ENCODE measurements around the gene DMP1. TPM values are rescaled to one million over a fixed set of nuclear protein-coding genes. Genes with fewer than 3 reads are reported as not detected.

DMP1 gene, protein sequence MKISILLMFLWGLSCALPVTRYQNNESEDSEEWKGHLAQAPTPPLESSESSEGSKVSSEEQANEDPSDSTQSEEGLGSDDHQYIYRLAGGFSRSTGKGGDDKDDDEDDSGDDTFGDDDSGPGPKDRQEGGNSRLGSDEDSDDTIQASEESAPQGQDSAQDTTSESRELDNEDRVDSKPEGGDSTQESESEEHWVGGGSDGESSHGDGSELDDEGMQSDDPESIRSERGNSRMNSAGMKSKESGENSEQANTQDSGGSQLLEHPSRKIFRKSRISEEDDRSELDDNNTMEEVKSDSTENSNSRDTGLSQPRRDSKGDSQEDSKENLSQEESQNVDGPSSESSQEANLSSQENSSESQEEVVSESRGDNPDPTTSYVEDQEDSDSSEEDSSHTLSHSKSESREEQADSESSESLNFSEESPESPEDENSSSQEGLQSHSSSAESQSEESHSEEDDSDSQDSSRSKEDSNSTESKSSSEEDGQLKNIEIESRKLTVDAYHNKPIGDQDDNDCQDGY
- not detected for total RNA-seq

DNA sequence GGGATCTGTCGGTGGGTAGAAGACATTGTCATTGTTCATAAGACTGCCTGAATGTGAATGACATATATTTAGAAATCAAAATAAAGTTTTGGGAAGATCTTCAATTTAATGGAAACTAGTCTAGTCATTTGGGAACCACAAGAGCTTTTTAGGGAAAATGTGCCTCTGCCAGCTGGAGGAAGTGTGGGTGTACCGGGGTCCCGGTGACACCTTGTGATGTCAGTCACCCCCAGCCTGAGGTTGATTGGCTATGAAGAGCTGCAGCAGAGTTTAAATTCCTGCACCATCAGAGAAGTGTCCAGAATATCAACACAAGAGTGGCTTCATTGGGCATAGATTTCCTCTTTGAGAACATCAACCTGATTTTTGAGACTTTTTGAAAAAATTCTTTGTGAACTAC, at the start of gene DMP1:
Gene DMP1 (plus strand): TSS at position 301 of the 400 bp plus-strand sequence. CDS start 6,213 bp downstream, outside the sequence.
- no peaks in the 10 kb centered on the region for H3K27me3 Mint-ChIP-seq
- no peak for DNase-seq
- H3K36me3 Mint-ChIP-seq: no peaks in the 10 kb centered on the region
- no peaks in the 10 kb centered on the region for H3K4me1 Mint-ChIP-seq
- H3K4me3 Mint-ChIP-seq: no peak within 1 kb of the TSS
- no peaks in the 10 kb centered on the region for H3K9me3 Mint-ChIP-seq
- H3K27ac Mint-ChIP-seq: no peak within 1 kb of the TSS

GRCh38 chr4:87601361-87601760, 48.7 kb upstream of the DMP1 start:
- H3K9me3 Mint-ChIP-seq: no peaks in the 10 kb centered on the region
- H3K36me3 Mint-ChIP-seq: no peaks in the 10 kb centered on the region
- peaks cover 28% of the 10 kb centered on the region for H3K27me3 Mint-ChIP-seq
- H3K4me1 Mint-ChIP-seq: no peaks in the 10 kb centered on the region
- DNase-seq: no peak
- no peak overlapping the region for H3K4me3 Mint-ChIP-seq
- H3K27ac Mint-ChIP-seq: no peak overlapping the region

DNA sequence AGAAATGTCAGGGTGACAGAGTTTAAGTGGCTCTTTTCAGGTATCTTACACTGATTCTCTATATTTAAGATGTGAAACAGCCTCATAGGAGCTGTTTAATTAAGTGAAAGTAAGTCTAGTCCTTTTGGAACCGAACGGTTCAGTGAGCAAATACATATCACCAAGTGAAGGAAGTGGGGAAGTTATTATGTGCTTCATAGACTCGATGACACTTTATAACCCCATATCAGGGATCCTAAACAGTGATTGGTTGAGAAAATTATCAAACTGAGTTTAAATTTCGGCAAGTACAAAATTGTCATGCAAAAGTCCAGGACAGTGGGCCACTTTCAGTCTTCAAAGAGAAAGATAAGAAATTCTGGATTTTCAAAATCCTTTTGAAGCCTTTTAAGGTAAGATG, 41.9 kb upstream of the DMP1 start, which contains the start of gene DSPP:
Gene DSPP (plus strand): TSS at position 301 of the 400 bp plus-strand sequence. CDS start 2,380 bp downstream, outside the sequence.
- H3K9me3 Mint-ChIP-seq: no peaks in the 10 kb centered on the region
- H3K36me3 Mint-ChIP-seq: no peaks in the 10 kb centered on the region
- H3K27me3 Mint-ChIP-seq: peaks cover 4% of the 10 kb centered on the region
- no peak within 1 kb of the TSS for H3K27ac Mint-ChIP-seq
- H3K4me1 Mint-ChIP-seq: no peaks in the 10 kb centered on the region
- no peak for DNase-seq
- no peak within 1 kb of the TSS for H3K4me3 Mint-ChIP-seq

- no peaks in the 10 kb centered on the region for H3K4me1 Mint-ChIP-seq
- no peaks in the 10 kb centered on the region for H3K9me3 Mint-ChIP-seq
- DNase-seq: no peak
- no peak overlapping the region for H3K27ac Mint-ChIP-seq
- H3K4me3 Mint-ChIP-seq: no peak overlapping the region
- no peaks in the 10 kb centered on the region for H3K36me3 Mint-ChIP-seq
- peaks cover 10% of the 10 kb centered on the region for H3K27me3 Mint-ChIP-seq
These were observed 35.7 kb upstream of the DMP1 start for GRCh38 chr4:87614292-87614890.

GRCh38 chr4:87616268-87616667, 33.8 kb upstream of the DMP1 start:
- no peak overlapping the region for H3K4me3 Mint-ChIP-seq
- H3K36me3 Mint-ChIP-seq: no peaks in the 10 kb centered on the region
- no peaks in the 10 kb centered on the region for H3K4me1 Mint-ChIP-seq
- H3K27ac Mint-ChIP-seq: no peak overlapping the region
- H3K27me3 Mint-ChIP-seq: peaks cover 10% of the 10 kb centered on the region
- no peaks in the 10 kb centered on the region for H3K9me3 Mint-ChIP-seq
- no peak for DNase-seq

DNA sequence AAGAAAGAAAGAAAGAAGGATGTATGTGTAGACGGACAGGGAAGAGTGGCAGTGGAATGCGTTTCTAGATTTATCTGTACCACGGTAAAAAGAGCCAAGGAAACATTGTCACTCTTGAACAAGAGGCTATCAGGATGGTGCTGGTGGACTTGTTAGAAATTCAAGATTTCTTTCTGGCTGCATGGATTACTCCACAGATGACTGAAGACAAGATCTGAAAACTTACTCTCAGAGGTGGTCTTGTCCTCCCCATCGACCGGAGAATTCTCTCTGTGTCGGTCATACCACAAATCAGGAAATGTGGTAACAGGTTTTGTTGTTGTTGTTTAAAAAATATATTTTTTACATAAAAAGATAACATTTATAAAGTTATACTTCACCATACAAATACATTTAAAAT, 30.0 kb upstream of the DMP1 start:
- Mint-ChIP-seq H3K4me1 (no peaks in the 10 kb centered on the region), H3K27me3 (peaks cover 10% of the 10 kb centered on the region), H3K27ac (no peak overlapping the region), H3K9me3 (no peaks in the 10 kb centered on the region), H3K36me3 (no peaks in the 10 kb centered on the region), H3K4me3 (no peak overlapping the region)
- no peak for DNase-seq

- H3K4me3 Mint-ChIP-seq: no peak overlapping the region
- H3K27ac Mint-ChIP-seq: no peak overlapping the region
- H3K4me1 Mint-ChIP-seq: no peaks in the 10 kb centered on the region
- peaks cover 10% of the 10 kb centered on the region for H3K27me3 Mint-ChIP-seq
- H3K36me3 Mint-ChIP-seq: no peaks in the 10 kb centered on the region
- no peak for DNase-seq
- H3K9me3 Mint-ChIP-seq: no peaks in the 10 kb centered on the region
These were observed 29.6 kb upstream of the DMP1 start for GRCh38 chr4:87620491-87620890.

- Mint-ChIP-seq H3K36me3 (no peaks in the 10 kb centered on the region), H3K9me3 (no peaks in the 10 kb centered on the region), H3K27ac (no peak overlapping the region), H3K4me3 (no peak overlapping the region), H3K27me3 (peaks cover 8% of the 10 kb centered on the region), H3K4me1 (no peaks in the 10 kb centered on the region)
- DNase-seq: no peak
These were observed 27.8 kb upstream of the DMP1 start for GRCh38 chr4:87622303-87622702.

DNA sequence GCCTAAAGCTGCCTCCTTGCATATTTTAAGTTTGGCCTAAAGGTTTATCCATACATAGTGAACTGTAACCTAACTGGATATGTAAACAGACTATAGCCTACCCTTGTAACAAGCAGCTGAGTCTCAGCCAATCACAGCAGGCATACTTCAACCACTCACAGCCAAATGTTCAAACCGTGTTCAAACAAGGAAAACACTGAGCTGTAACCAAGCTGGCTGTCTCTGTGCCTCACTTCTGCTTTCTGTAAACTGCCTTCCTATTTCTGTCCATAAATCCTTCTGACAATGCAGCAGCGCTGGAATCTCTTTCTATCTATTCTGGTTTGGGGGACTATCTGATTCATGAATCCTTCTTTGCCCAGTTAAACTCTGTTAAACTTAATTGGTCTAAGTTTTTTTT, 25.4 kb upstream of the DMP1 start:
- no peaks in the 10 kb centered on the region for H3K36me3 Mint-ChIP-seq

DNA sequence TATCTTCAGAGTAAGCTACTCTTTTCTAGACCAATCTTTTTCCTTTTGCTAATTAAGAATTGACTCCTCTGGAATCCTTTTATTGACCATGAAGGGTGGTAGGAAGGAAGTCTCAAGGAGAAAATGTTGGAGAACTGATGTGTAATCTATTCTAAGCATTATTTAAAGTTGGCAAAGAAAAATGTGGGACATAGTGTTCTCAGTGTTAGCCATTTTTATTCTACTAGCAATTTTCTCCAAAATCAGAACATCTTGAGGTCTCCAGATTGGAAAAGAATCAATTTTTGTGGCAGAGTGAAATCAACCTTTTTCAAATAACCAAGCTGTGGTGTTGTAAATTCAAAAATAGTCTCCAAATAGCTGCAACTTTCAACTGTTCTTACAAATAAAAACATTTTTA, 18.4 kb upstream of the DMP1 start:
- Mint-ChIP-seq H3K4me1 (no peaks in the 10 kb centered on the region), H3K27ac (no peak overlapping the region)

More for the DNA sequence above, 25.4 kb upstream of the DMP1 start:
- Mint-ChIP-seq H3K27ac (no peak overlapping the region), H3K4me1 (no peaks in the 10 kb centered on the region), H3K4me3 (no peak overlapping the region), H3K27me3 (no peaks in the 10 kb centered on the region), H3K9me3 (peaks cover 1% of the 10 kb centered on the region)
- no peak for DNase-seq

GRCh38 chr4:87632469-87632868, 17.6 kb upstream of the DMP1 start:
- Mint-ChIP-seq H3K4me1 (no peaks in the 10 kb centered on the region), H3K9me3 (peaks cover 1% of the 10 kb centered on the region), H3K27me3 (peaks cover 5% of the 10 kb centered on the region), H3K36me3 (no peaks in the 10 kb centered on the region), H3K4me3 (no peak overlapping the region), H3K27ac (no peak overlapping the region)
- DNase-seq: no peak

More for the DNA sequence above, 18.4 kb upstream of the DMP1 start:
- H3K27me3 Mint-ChIP-seq: peaks cover 5% of the 10 kb centered on the region
- no peaks in the 10 kb centered on the region for H3K36me3 Mint-ChIP-seq
- peaks cover 1% of the 10 kb centered on the region for H3K9me3 Mint-ChIP-seq
- DNase-seq: no peak
- H3K4me3 Mint-ChIP-seq: no peak overlapping the region

DNA sequence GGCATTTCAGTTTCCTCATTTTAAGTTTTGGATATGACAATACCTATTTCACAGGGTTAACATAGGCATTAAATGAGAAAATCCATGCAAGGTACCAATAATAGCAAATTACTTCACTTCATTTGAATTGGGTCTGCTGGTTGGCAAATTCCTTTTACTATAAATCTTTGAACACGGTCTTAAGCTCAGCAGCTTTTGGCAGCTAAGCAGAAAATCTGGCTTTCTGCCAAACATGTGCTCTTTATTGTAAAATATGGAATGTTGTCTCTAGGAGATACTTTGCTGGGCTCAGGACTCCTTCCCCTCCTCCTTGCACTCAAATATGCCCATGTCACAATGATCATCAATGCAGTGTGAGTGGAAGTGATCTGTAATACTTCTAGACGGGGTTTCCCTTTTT, 16.8 kb upstream of the DMP1 start:
- Mint-ChIP-seq H3K27me3 (peaks cover 5% of the 10 kb centered on the region), H3K9me3 (peaks cover 1% of the 10 kb centered on the region), H3K36me3 (no peaks in the 10 kb centered on the region), H3K4me3 (no peak overlapping the region), H3K27ac (no peak overlapping the region), H3K4me1 (no peaks in the 10 kb centered on the region)
- no peak for DNase-seq

GRCh38 chr4:87644286-87644685, 5.8 kb upstream of the DMP1 start:
- H3K4me1 Mint-ChIP-seq: no peaks in the 10 kb centered on the region
- H3K36me3 Mint-ChIP-seq: no peaks in the 10 kb centered on the region
- no peaks in the 10 kb centered on the region for H3K27me3 Mint-ChIP-seq
- DNase-seq: no peak
- H3K27ac Mint-ChIP-seq: no peak overlapping the region
- peaks cover under 1% of the 10 kb centered on the region for H3K9me3 Mint-ChIP-seq
- no peak overlapping the region for H3K4me3 Mint-ChIP-seq

- H3K9me3 Mint-ChIP-seq: no peaks in the 10 kb centered on the region
- no peak overlapping the region for H3K27ac Mint-ChIP-seq
- no peak for DNase-seq
- no peaks in the 10 kb centered on the region for H3K36me3 Mint-ChIP-seq
- H3K4me3 Mint-ChIP-seq: no peak overlapping the region
- no peaks in the 10 kb centered on the region for H3K27me3 Mint-ChIP-seq
- no peaks in the 10 kb centered on the region for H3K4me1 Mint-ChIP-seq
These were observed 858 bp downstream of the DMP1 start for GRCh38 chr4:87650938-87651337.

DNA sequence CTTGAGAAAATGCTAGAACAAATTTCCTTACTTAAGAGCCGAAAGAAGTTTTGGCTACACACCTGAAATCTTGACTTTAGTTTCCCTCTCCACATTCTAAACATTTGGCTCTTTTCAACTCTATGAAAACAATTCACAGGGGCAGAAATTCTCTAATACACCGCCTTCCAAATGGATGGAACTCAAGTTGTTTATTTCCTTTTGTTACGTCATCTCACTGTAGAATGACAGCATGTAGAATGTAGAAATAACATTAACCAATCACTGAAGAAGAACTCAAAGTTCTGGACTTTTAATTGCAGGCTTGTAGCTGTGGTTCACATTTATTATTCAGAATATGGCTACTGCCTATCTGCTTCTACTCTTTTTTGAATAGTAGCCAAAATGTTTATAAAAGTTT, 1.9 kb downstream of the DMP1 start:
- H3K4me3 Mint-ChIP-seq: no peak overlapping the region
- H3K4me1 Mint-ChIP-seq: no peaks in the 10 kb centered on the region

More for the DNA sequence above, 1.9 kb downstream of the DMP1 start:
- H3K9me3 Mint-ChIP-seq: no peaks in the 10 kb centered on the region
- no peak overlapping the region for H3K27ac Mint-ChIP-seq
- no peaks in the 10 kb centered on the region for H3K36me3 Mint-ChIP-seq
- DNase-seq: no peak
- no peaks in the 10 kb centered on the region for H3K27me3 Mint-ChIP-seq
